Measurements from ENCODE around the gene KLKB1. TPM values are rescaled to one million over a fixed set of nuclear protein-coding genes. Genes with fewer than 3 reads are reported as not detected.

KLKB1 gene
- total and polyA plus RNA-seq, 2 donors (not counting 3 experiments of a cell fraction or from before 2014, with no cell fraction given): not detected

- DNase-seq (ENCODE audit: low read depth, low spot score) (peak; percentile 21), FAIRE-seq (peak; percentile 74)
Observed at GRCh38 chr4:186192066-186192612, 35.2 kb upstream of the KLKB1 start.

More at GRCh38 chr4:186192066-186192612, 35.2 kb upstream of the KLKB1 start:
- no peaks in the 10 kb centered on the region for H3K36me3 ChIP-seq (ENCODE audit: control insufficient read depth in 2 of 2, extremely low read depth in 1 of 2, insufficient read depth in 2 of 2, low read length in 2 of 2)
- no peaks in the 10 kb centered on the region for H3K9me1 ChIP-seq (replicated peaks; ENCODE audit: control insufficient read depth, extremely low read depth, insufficient read depth, low read length)
- H3K9ac ChIP-seq (replicated peaks; ENCODE audit: extremely low read depth, insufficient read depth, low read length): peak overlapping the region; percentile 36
- peak overlapping the region; percentile 56 to 74 (median 68) for H3K4me3 ChIP-seq (replicated peaks in 1 of 3; ENCODE audit: insufficient read depth in 1 of 3, low read depth in 1 of 3, low read length in 3 of 3)
- TF ChIP-seq POLR2AphosphoS5 (IDR thresholded peaks at IDR 0.05; ENCODE audit: insufficient read depth, low read depth, low read length) (no peak), GATA2 (IDR thresholded peaks at IDR 0.05; ENCODE audit: insufficient read depth, insufficient read length, low read depth, low read length) (no peak), POLR2A (IDR thresholded peaks at IDR 0.05; ENCODE audit: low read depth, low read length) (no peak), FOS (IDR thresholded peaks at IDR 0.05; ENCODE audit: borderline replicate concordance, insufficient read depth, low read length) (no peak), MAX (IDR thresholded peaks at IDR 0.05; ENCODE audit: insufficient read depth, insufficient read length) (no peak), EZH2 (IDR thresholded peaks at IDR 0.05; ENCODE audit: borderline replicate concordance, low read depth, low read length, severe bottlenecking) (no peak), JUN (IDR thresholded peaks at IDR 0.05; ENCODE audit: borderline replicate concordance, insufficient read depth, insufficient read length, low read depth) (no peak), MYC (IDR thresholded peaks at IDR 0.05; ENCODE audit: low read depth, low read length) (no peak)
- TF ChIP-seq, protein P1, sequence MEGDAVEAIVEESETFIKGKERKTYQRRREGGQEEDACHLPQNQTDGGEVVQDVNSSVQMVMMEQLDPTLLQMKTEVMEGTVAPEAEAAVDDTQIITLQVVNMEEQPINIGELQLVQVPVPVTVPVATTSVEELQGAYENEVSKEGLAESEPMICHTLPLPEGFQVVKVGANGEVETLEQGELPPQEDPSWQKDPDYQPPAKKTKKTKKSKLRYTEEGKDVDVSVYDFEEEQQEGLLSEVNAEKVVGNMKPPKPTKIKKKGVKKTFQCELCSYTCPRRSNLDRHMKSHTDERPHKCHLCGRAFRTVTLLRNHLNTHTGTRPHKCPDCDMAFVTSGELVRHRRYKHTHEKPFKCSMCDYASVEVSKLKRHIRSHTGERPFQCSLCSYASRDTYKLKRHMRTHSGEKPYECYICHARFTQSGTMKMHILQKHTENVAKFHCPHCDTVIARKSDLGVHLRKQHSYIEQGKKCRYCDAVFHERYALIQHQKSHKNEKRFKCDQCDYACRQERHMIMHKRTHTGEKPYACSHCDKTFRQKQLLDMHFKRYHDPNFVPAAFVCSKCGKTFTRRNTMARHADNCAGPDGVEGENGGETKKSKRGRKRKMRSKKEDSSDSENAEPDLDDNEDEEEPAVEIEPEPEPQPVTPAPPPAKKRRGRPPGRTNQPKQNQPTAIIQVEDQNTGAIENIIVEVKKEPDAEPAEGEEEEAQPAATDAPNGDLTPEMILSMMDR (IDR thresholded peaks at IDR 0.05; ENCODE audit: extremely low read depth in 1 of 2, insufficient read depth in 1 of 2, low read depth in 1 of 2, low read length in 2 of 2): no peak
- TSS peak; percentile 41 for BruUV-seq (replicated peaks)
- peaks cover 8% of the 10 kb centered on the region for H3K4me1 ChIP-seq (ENCODE audit: control insufficient read depth, extremely low read depth, insufficient read depth, low read length)
- no peaks in the 10 kb centered on the region for H3K79me2 ChIP-seq (ENCODE audit: control insufficient read depth, insufficient read depth, low read length)
- intact Hi-C loops (cut with micrococcal nuclease): loop anchor here (1.0 to 10.0 kb wide), 2 partner anchors 11 to 1367 kb away; partner anchors contain the start of gene ACSL1
- no peak overlapping the region for H3K27ac ChIP-seq (ENCODE audit: insufficient read depth, low read depth, low read length)
- ChIA-PET CTCF (interaction anchor here (1.6 to 1.8 kb wide), 2 partner anchors 10 to 11 kb away, joined by 6 to 9 read pairs; no protein-coding TSS in a partner anchor), POLR2A (no interaction called here)
- peak overlapping the region; percentile 60 for H3K4me2 ChIP-seq (ENCODE audit: insufficient read depth, low read length)
- H2AFZ ChIP-seq (ENCODE audit: low read depth, low read length): peak overlapping the region; percentile 88
- H3K27me3 ChIP-seq (ENCODE audit: control insufficient read depth in 2 of 2, insufficient read depth in 2 of 2, low read length in 2 of 2): peaks cover 4 to 6% of the 10 kb centered on the region in 2 experiments
- H4K20me1 ChIP-seq (replicated peaks; ENCODE audit: control insufficient read depth, extremely low read depth, insufficient read depth, low read length): no peaks in the 10 kb centered on the region
- H3K9me3 ChIP-seq (replicated peaks; ENCODE audit: control insufficient read depth, insufficient read depth, low read length): no peaks in the 10 kb centered on the region
- dilution Hi-C loops (cut with MboI; ENCODE audit: extremely low pct_ligation_motif_present, low sequenced_read_pairs): no loop called here

Measured in endothelial cell of umbilical vein (primary cell).